H1 (cell line): ENCODE data around the gene HOXD4. TPM values are rescaled to one million over a fixed set of nuclear protein-coding genes. Genes with fewer than 3 reads are reported as not detected.
A peak's percentile ranks its signal among the peaks of the same experiment; 100 is the strongest.

ENCODE experiments used
- CTCF ChIA-PET: fragments of 300-600 bp; sonication (Branson Sonifier 250); formaldehyde crosslinking; loops from one replicate; lab custom pipeline; 2021; ENCODE audit not compliant: partially characterized antibody; lab: Charles Lee
- POLR2A ChIA-PET: fragments of 300-600 bp; sonication (Branson Sonifier 250); formaldehyde crosslinking; loops from one replicate; lab custom pipeline; 2021; ENCODE audit warnings: inconsistent platforms; ENCODE audit not compliant: partially characterized antibody; lab: Charles Lee
- DNase-seq, 2 experiments: peaks; one replicate each; pipeline versions ENCODE4 v3.0.0 to v3.0.0-alpha.2; 2010 to 2022; ENCODE audit warnings: low spot score in 2 of 2, low read depth in 1 of 2, mixed read lengths in 1 of 2
- FAIRE-seq: peaks from 2 replicates; lab custom pipeline; 2011; peaks lifted over from hg19 to GRCh38; lab: Jason Lieb, UNC
- H2AFZ ChIP-seq: 2 replicates; pipeline ENCODE4 v1.8.1; 2012; ENCODE audit warnings: low read length, inconsistent platforms
- H2AK5ac ChIP-seq: 2 replicates; pipeline ENCODE4 v1.6.1; 2013; ENCODE audit warnings: low read depth, low read length
- H2BK120ac ChIP-seq: replicated peaks from 2 replicates; pipeline ENCODE3; 2013; ENCODE audit warnings: low read depth, low read length, inconsistent platforms
- H2BK12ac ChIP-seq: 2 replicates; pipeline ENCODE4 v1.6.1; 2013; ENCODE audit warnings: low read depth, low read length
- H2BK15ac ChIP-seq: 2 replicates; pipeline ENCODE4 v1.6.1; 2013; ENCODE audit warnings: low read length
- H2BK20ac ChIP-seq: 2 replicates; pipeline ENCODE4 v1.6.1; 2013; ENCODE audit warnings: low read length
- H2BK5ac ChIP-seq: 2 replicates; pipeline ENCODE4 v1.6.1; 2013; ENCODE audit warnings: low read depth, low read length
- H3K14ac ChIP-seq: 2 replicates; pipeline ENCODE4 v1.6.1; 2013; ENCODE audit warnings: inconsistent platforms; ENCODE audit not compliant: insufficient read length
- H3K18ac ChIP-seq: 2 replicates; pipeline ENCODE4 v1.6.1; 2013; ENCODE audit warnings: low read length; ENCODE audit errors: extremely low read depth
- H3K23ac ChIP-seq: 2 replicates; pipeline ENCODE4 v1.6.1; 2013; ENCODE audit warnings: inconsistent platforms; ENCODE audit not compliant: insufficient read length
- H3K23me2 ChIP-seq: 2 replicates; pipeline ENCODE4 v1.6.1; 2013; ENCODE audit warnings: low read depth, low read length
- H3K27ac ChIP-seq: 2 replicates; pipeline ENCODE4 v1.6.1; 2011; ENCODE audit warnings: low read depth, low read length, inconsistent platforms
- H3K27me3 ChIP-seq, 4 experiments: replicated peaks in 1 of 4; 1 replicate in 1 of 4; 2 replicates in 3 of 4; pipeline versions ENCODE4 v1.6.1 to v1.8.1; 2011 to 2013; ENCODE audit warnings: low read length in 3 of 4, mild to moderate bottlenecking in 3 of 4, inconsistent platforms in 2 of 4, mixed read lengths in 2 of 4, moderate library complexity in 1 of 4; ENCODE audit not compliant: control insufficient read depth in 3 of 4, insufficient read depth in 3 of 4; ENCODE audit errors: extremely low read depth in 1 of 4
- H3K36me3 ChIP-seq, 4 experiments: 2 replicates each; pipeline versions ENCODE4 v1.6.1 to v1.8.1; 2011 to 2013; ENCODE audit warnings: mild to moderate bottlenecking in 4 of 4, low read length in 3 of 4, moderate library complexity in 2 of 4, control low read depth in 1 of 4, inconsistent platforms in 1 of 4; ENCODE audit not compliant: insufficient read depth in 4 of 4, control insufficient read depth in 2 of 4
- H3K4ac ChIP-seq: replicated peaks from 2 replicates; pipeline ENCODE3; 2013; ENCODE audit warnings: low read length, low read depth, mixed read lengths, inconsistent platforms; ENCODE audit not compliant: insufficient read length
- H3K4me1 ChIP-seq, 4 experiments: replicated peaks in 1 of 4; 1 replicate in 1 of 4; 2 replicates in 3 of 4; pipeline versions ENCODE4 v1.6.1 to v1.8.1; 2011 to 2013; ENCODE audit warnings: low read length in 3 of 4, inconsistent platforms in 2 of 4, mixed read lengths in 1 of 4; ENCODE audit not compliant: insufficient read depth in 4 of 4, control insufficient read depth in 3 of 4
- H3K4me2 ChIP-seq, 2 experiments: 2 replicates each; pipeline versions ENCODE4 v1.6.1 to v1.8.1; 2011 to 2013; ENCODE audit warnings: low read depth in 2 of 2, low read length in 2 of 2, control low read depth in 1 of 2, inconsistent platforms in 1 of 2, mild to moderate bottlenecking in 1 of 2; ENCODE audit not compliant: insufficient read depth in 1 of 2
- H3K4me3 ChIP-seq, 4 experiments: fragments of 200-600, 300-600 bp in 1 of 4; sonication (generic), shearing (Covaris generic), sonication (Bioruptor Twin) in 1 of 4; 2 replicates each; pipeline versions ENCODE4 v1.5.1 to v1.8.1; 2011 to 2016; ENCODE audit warnings: low read length in 4 of 4, low read depth in 3 of 4, control low read depth in 2 of 4, inconsistent platforms in 2 of 4, mild to moderate bottlenecking in 2 of 4, mixed read lengths in 1 of 4, moderate library complexity in 1 of 4; ENCODE audit not compliant: insufficient read depth in 2 of 4; ENCODE audit errors: extremely low read depth in 1 of 4
- H3K56ac ChIP-seq: replicated peaks from 2 replicates; pipeline ENCODE3; 2013; ENCODE audit warnings: low read depth, mild to moderate bottlenecking, mixed read lengths, low read length, inconsistent platforms; ENCODE audit not compliant: insufficient read length
- H3K79me1 ChIP-seq: 2 replicates; pipeline ENCODE4 v1.6.1; 2013; ENCODE audit warnings: low read depth, low read length, control low read depth
- H3K79me2 ChIP-seq, 2 experiments: 2 replicates each; pipeline versions ENCODE4 v1.6.1 to v1.8.1; 2012 to 2013; ENCODE audit warnings: low read length in 2 of 2, mild to moderate bottlenecking in 2 of 2, inconsistent platforms in 1 of 2; ENCODE audit not compliant: insufficient read depth in 2 of 2, control insufficient read depth in 1 of 2
- H3K9ac ChIP-seq, 4 experiments: replicated peaks in 1 of 4; 1 replicate in 1 of 4; 2 replicates in 3 of 4; pipeline versions ENCODE4 v1.6.1 to v1.8.1; 2011 to 2013; ENCODE audit warnings: low read depth in 3 of 4, low read length in 3 of 4, control low read depth in 2 of 4, mild to moderate bottlenecking in 2 of 4, moderate library complexity in 2 of 4, inconsistent platforms in 1 of 4; ENCODE audit errors: extremely low read depth in 1 of 4
- H3K9me3 ChIP-seq, 2 experiments: 2 replicates each; pipeline versions ENCODE4 v1.6.1 to v1.8.1; 2012 to 2013; ENCODE audit warnings: mild to moderate bottlenecking in 2 of 2, moderate library complexity in 2 of 2, control low read depth in 1 of 2, inconsistent platforms in 1 of 2, low read depth in 1 of 2, low read length in 1 of 2, mixed read lengths in 1 of 2; ENCODE audit not compliant: insufficient read depth in 2 of 2
- H4K20me1 ChIP-seq, 2 experiments: replicated peaks in 1 of 2; 2 replicates each; pipeline versions ENCODE3 to v1.8.1; 2011 to 2013; ENCODE audit warnings: inconsistent platforms in 2 of 2, low read length in 2 of 2, mild to moderate bottlenecking in 1 of 2; ENCODE audit not compliant: insufficient read depth in 2 of 2, control insufficient read depth in 1 of 2
- H4K5ac ChIP-seq: 2 replicates; pipeline ENCODE4 v1.6.1; 2013; ENCODE audit warnings: low read length, low read depth, mixed read lengths, inconsistent platforms; ENCODE audit not compliant: insufficient read length
- H4K8ac ChIP-seq: 2 replicates; pipeline ENCODE4 v1.8.0; 2013; ENCODE audit warnings: mild to moderate bottlenecking, moderate library complexity, low read length, inconsistent platforms; ENCODE audit not compliant: insufficient read depth; ENCODE audit errors: extremely low read depth
- H4K91ac ChIP-seq: replicated peaks from 2 replicates; pipeline ENCODE3; 2013; ENCODE audit warnings: low read length, mixed read lengths, inconsistent platforms; ENCODE audit not compliant: insufficient read length
- CREB1 ChIP-seq: IDR thresholded peaks from 2 replicates; pipeline ENCODE4 v1.6.1; 2012; ENCODE audit warnings: inconsistent platforms
- GABPA ChIP-seq: IDR thresholded peaks from 2 replicates; pipeline ENCODE4 v1.6.1; 2011; ENCODE audit warnings: mild to moderate bottlenecking, low read length, moderate library complexity, borderline replicate concordance; ENCODE audit not compliant: insufficient read depth
- SAP30 ChIP-seq: fragments of 300-600 bp; sonication (generic); IDR thresholded peaks from 2 replicates; pipeline ENCODE4 v1.7.1; 2012; ENCODE audit warnings: low read length, moderate library complexity, mild to moderate bottlenecking, inconsistent platforms; ENCODE audit not compliant: insufficient read depth, insufficient replicate concordance
- TBP ChIP-seq: IDR thresholded peaks from 2 replicates; pipeline ENCODE4 v1.6.1; 2011; ENCODE audit warnings: low read depth, low read length, improper control_type of control experiment
- WGBS, 2 experiments: shearing (Covaris generic) in 1 of 2; methylation state at CpG; one replicate each; pipeline versions ENCODE4 v1.1.6 to v1.1.7; 2013 to 2015; ENCODE audit warnings: low lambda C conversion rate in 2 of 2, mixed read lengths in 2 of 2, inconsistent platforms in 1 of 2, low coverage in 1 of 2, missing lambda C conversion rate in 1 of 2; ENCODE audit not compliant: insufficient replicate concordance in 2 of 2, insufficient coverage in 1 of 2, insufficient read length in 1 of 2; ENCODE audit errors: extremely low coverage in 1 of 2, missing lambda C conversion rate in 1 of 2; 5-methylcytosine and 5-hydroxymethylcytosine counted together
- polyA plus RNA-seq, 7 experiments: library from polyadenylated mRNA; depleted of rRNA in 3 of 7; stranded (reverse) in 5 of 7; unstranded in 2 of 7; fragments of >200 nt in 5 of 7; fragments of 200-250 nt in 2 of 7; gene quantifications; 1 replicate in 5 of 7; 2 replicates in 1 of 7; 4 replicates in 1 of 7; pipeline versions ENCODE4 v1.2.1 to v1.2.3, GENCODE V29; 2011 to 2013; ENCODE audit warnings: missing spikeins in 2 of 7, mixed read lengths in 2 of 7
- total RNA-seq: library from RNA; stranded (reverse); fragmentation: NEBNext Ultra II Directional; extraction: Animal tissue kit (Norgen Biotek cat#: 25700); gene quantifications from 2 replicates; pipeline ENCODE4 v1.2.1, GENCODE V29; 2021
- TF ChIP-seq, protein P1 (sequence below): IDR thresholded peaks from 2 replicates; pipeline ENCODE4 v1.6.1; 2011; ENCODE audit warnings: low read length, improper control_type of control experiment
- TF ChIP-seq, protein P2 (sequence below): IDR thresholded peaks from 2 replicates; pipeline ENCODE4 v1.6.1; 2012; ENCODE audit warnings: low read length, inconsistent platforms

Gene HOXD4
- total and polyA plus RNA-seq, 2 of the 8 experiments (the other 6 are each of a cell fraction or from before 2014, with no cell fraction given): not detected

DNA sequence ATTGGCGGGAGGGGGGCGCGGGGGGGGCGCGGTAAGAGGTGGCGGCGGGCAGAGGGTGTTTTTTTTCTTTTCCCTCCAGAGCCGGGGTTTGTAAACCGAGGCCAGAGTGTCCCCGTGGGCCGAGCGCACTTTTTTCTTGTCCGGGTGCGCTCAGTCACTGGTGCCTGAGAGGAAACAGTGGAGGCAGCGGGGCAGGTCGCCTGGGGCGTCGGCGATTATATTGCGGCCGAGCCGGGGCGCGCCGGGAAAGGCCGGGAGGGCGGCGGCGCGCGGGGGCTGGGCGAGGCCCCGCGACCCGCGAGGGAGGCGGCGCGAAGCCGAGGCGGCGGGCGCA is 21.6 kb upstream of the HOXD4 start:
- H3K4me2 ChIP-seq: peak overlapping the region; percentile 57 to 70; a peak in 3 of 4 replicates
- H2BK20ac ChIP-seq: no peak overlapping the region
- no peaks in the 10 kb centered on the region; the same call in 1 of the 2 replicates for H3K23me2 ChIP-seq
- no peak overlapping the region for H2BK12ac ChIP-seq
- no peaks in the 10 kb centered on the region for H3K79me1 ChIP-seq
- POLR2A ChIA-PET: interaction anchor here (1.2 kb wide), 1 partner anchor 26 kb away, joined by 3 read pairs; no protein-coding TSS in a partner anchor
- H3K14ac ChIP-seq: no peak overlapping the region
- H3K9ac ChIP-seq: no peak overlapping the region
- no peak overlapping the region for H2BK15ac ChIP-seq
- peaks cover 0 to 17% (median 0%) of the 10 kb centered on the region in 4 experiments; a peak in 1 of 8 replicates for H3K36me3 ChIP-seq
- peak overlapping the region in 2 of 4 experiments; percentile 11 to 24; a peak in 2 of 8 replicates for H3K4me3 ChIP-seq
- H3K4ac ChIP-seq: no peak overlapping the region
- FAIRE-seq: no peak
- no peak overlapping the region for H4K91ac ChIP-seq
- H3K9me3 ChIP-seq: no peaks in the 10 kb centered on the region
- no peaks in the 10 kb centered on the region for H3K79me2 ChIP-seq
- WGBS, 2 experiments: 0% methylated on average over 7 of the region's 43 CpGs; no CpG with 5 or more reads in 1 of the 2 experiments
- peaks cover 0 to 11% (median 5%) of the 10 kb centered on the region in 4 experiments; a peak in 6 of 7 replicates for H3K4me1 ChIP-seq
- no peak overlapping the region for H2BK120ac ChIP-seq
- H3K27me3 ChIP-seq: peaks cover 94 to 100% (median 98%) of the 10 kb centered on the region in 4 experiments
- no peak overlapping the region for H2AFZ ChIP-seq
- no peak overlapping the region for H3K56ac ChIP-seq
- no peak overlapping the region for H4K5ac ChIP-seq
- peaks cover 18 to 28% of the 10 kb centered on the region in 2 experiments for H4K20me1 ChIP-seq
- peak in 1 of 2 experiments; percentile 57 for DNase-seq
- no peak overlapping the region for H2BK5ac ChIP-seq
- H3K18ac ChIP-seq: no peak overlapping the region
- H4K8ac ChIP-seq: no peak overlapping the region
- no peak overlapping the region for H2AK5ac ChIP-seq
- CTCF ChIA-PET: interaction anchor here (0.6 to 6.2 kb wide), 11 partner anchors 9 to 1019 kb away, joined by 3 to 72 read pairs (median 4); no protein-coding TSS in a partner anchor
- H3K23ac ChIP-seq: no peak overlapping the region
- H3K27ac ChIP-seq: no peak overlapping the region
- TF ChIP-seq TBP: no peak
- TF ChIP-seq GABPA: no peak
- TF ChIP-seq, protein P1, sequence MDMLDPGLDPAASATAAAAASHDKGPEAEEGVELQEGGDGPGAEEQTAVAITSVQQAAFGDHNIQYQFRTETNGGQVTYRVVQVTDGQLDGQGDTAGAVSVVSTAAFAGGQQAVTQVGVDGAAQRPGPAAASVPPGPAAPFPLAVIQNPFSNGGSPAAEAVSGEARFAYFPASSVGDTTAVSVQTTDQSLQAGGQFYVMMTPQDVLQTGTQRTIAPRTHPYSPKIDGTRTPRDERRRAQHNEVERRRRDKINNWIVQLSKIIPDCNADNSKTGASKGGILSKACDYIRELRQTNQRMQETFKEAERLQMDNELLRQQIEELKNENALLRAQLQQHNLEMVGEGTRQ: no peak
- no peak for TF ChIP-seq CREB1
- no peak for TF ChIP-seq SAP30
- TF ChIP-seq, protein P2, sequence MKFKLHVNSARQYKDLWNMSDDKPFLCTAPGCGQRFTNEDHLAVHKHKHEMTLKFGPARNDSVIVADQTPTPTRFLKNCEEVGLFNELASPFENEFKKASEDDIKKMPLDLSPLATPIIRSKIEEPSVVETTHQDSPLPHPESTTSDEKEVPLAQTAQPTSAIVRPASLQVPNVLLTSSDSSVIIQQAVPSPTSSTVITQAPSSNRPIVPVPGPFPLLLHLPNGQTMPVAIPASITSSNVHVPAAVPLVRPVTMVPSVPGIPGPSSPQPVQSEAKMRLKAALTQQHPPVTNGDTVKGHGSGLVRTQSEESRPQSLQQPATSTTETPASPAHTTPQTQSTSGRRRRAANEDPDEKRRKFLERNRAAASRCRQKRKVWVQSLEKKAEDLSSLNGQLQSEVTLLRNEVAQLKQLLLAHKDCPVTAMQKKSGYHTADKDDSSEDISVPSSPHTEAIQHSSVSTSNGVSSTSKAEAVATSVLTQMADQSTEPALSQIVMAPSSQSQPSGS: no peak
